Fibroblast of villous mesenchyme (primary cell): ENCODE measurements around the gene DNHD1. TPM values are rescaled to one million over a fixed set of nuclear protein-coding genes. Genes with fewer than 3 reads are reported as not detected.

Experiments used
- DNase-seq: peaks from one replicate; pipeline ENCODE4 v3.0.0-alpha.2; 2010; ENCODE audit warnings: low read depth
- H3K4me3 ChIP-seq: 2 replicates; pipeline ENCODE4 v1.5.1; 2011; ENCODE audit warnings: low read depth, mild to moderate bottlenecking, low read length
- CTCF ChIP-seq: IDR thresholded peaks from 2 replicates; pipeline ENCODE4 v1.5.1; 2012; ENCODE audit warnings: low read depth, mild to moderate bottlenecking, low read length; ENCODE audit not compliant: insufficient read depth
- total RNA-seq: library from RNA; depleted of rRNA; stranded (reverse); fragments of >200 nt; gene quantifications from 2 replicates; pipeline ENCODE4 v1.2.3, GENCODE V29; 2012

Gene DNHD1
- total RNA-seq, 1 donor = 7.3 TPM

- no peak overlapping the region for H3K4me3 ChIP-seq
- DNase-seq = no peak
- TF ChIP-seq CTCF = no peak
Observed at GRCh38 chr11:6547177-6547576, 50.1 kb downstream of the DNHD1 start.

GRCh38 chr11:6548121-6548520 is 51.0 kb downstream of the DNHD1 start:
- no peak overlapping the region for H3K4me3 ChIP-seq
- no peak for DNase-seq
- no peak for TF ChIP-seq CTCF

GRCh38 chr11:6548641-6549040 is 51.6 kb downstream of the DNHD1 start:
- no peak overlapping the region for H3K4me3 ChIP-seq
- TF ChIP-seq CTCF = no peak
- no peak for DNase-seq

GRCh38 chr11:6553634-6554033 is 56.6 kb downstream of the DNHD1 start:
- H3K4me3 ChIP-seq = no peak overlapping the region
- DNase-seq = no peak
- no peak for TF ChIP-seq CTCF

GRCh38 chr11:6554828-6555706 is 58.0 kb downstream of the DNHD1 start:
- TF ChIP-seq CTCF = no peak
- H3K4me3 ChIP-seq = no peak overlapping the region

GRCh38 chr11:6556139-6556949 is 59.3 kb downstream of the DNHD1 start:
- H3K4me3 ChIP-seq = no peak overlapping the region
- no peak for DNase-seq
- TF ChIP-seq CTCF = no peak

More at GRCh38 chr11:6554828-6555706, 58.0 kb downstream of the DNHD1 start:
- DNase-seq = no peak
